ENCODE results near the gene DLEC1. TPM values are rescaled to one million over a fixed set of nuclear protein-coding genes. Genes with fewer than 3 reads are reported as not detected.

DLEC1 gene
- polyA plus RNA-seq, 1 experiment, result 0.04 TPM

DNA sequence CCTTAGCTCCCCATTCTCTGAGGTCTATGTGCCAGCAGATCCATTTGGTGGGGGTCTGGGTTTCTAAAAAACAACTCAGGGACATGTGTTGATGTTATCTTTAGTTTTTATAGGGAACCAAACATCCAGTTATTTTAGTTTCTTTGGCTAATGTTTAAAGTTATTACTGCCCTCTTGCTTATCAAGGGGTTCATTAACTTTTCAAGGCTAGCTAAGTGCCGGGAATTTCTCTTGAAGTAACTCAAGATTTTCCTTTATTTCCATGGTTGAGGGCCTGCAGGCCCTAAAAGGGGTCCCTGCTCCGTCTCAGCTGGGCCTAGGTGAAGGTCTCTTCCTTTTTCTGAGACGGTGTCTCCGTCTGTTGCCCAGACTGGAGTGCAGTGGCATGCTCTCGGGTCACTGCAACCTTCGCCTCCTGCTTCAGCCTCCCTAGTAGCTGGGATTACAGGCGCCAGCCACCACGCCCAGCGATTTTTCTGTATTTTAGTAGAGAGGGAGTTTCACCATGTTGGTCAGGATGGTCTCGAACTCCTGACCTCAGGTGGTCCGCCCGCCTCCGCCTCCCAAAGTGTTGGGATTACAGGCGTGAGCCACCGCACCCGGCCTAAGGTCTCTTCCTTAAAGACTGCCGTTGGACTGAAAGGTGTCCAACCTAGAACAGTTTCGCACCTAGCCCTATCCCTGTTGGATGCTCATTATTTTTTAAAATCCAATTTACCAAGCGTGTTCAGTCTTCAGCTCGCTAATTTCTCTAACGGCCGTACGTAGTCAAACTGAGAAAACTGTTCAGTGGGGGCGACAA lies 125.0 kb downstream of the DLEC1 start:
- DNase-seq (ENCODE audit: low read depth, low spot score), result no peak
- peak overlapping the region; percentile 89 for H3K27ac ChIP-seq (ENCODE audit: low read depth, low read length)
- ChIA-PET CTCF (interaction anchor here (0.6 to 1.6 kb wide), 3 partner anchors 11 to 353 kb away, joined by 4 to 6 read pairs (median 5); partner anchors contain the start of gene XYLB), POLR2A (interaction anchor here (0.6 to 3.8 kb wide), 6 partner anchors 8 to 83 kb away, joined by 3 to 27 read pairs (median 4); partner anchors contain the start of gene ACAA1)
- H3K9me3 ChIP-seq (ENCODE audit: control insufficient read depth, insufficient read depth, low read length), result no peaks in the 10 kb centered on the region; the same call in 1 of the 2 replicates
- no peak for TF ChIP-seq CTCF (IDR thresholded peaks at IDR 0.05; ENCODE audit: low read depth, low read length)
- H3K27me3 ChIP-seq (ENCODE audit: control insufficient read depth, insufficient read depth, low read length), result no peaks in the 10 kb centered on the region
- peak overlapping the region; percentile 87 for H3K4me3 ChIP-seq (ENCODE audit: low read depth, low read length)

DNA sequence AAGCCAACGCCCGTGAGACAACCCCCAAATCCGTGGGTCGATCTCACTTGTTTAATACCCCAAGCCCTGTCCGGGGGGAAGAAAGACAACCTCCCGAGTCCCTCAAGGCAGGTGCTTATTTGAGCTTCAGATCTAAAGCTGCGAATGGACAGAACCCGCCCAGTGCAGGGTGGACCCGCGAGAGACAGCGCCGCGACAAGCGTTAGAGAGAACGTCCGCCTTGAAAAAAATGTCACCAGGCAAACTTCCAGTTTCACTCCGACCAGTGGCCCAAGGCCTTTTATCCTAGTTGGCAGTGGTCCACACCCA lies 125.6 kb downstream of the DLEC1 start:
- no peak for DNase-seq (ENCODE audit: low read depth, low spot score)
- CTCF ChIA-PET, result interaction anchor here (0.6 to 1.2 kb wide), 2 partner anchors 354 to 357 kb away, joined by 3 to 5 read pairs; no protein-coding TSS in a partner anchor
- POLR2A ChIA-PET, result interaction anchor here (0.6 to 3.8 kb wide), 7 partner anchors 9 to 135 kb away, joined by 3 to 27 read pairs (median 3); partner anchors contain the start of genes ACAA1 and PLCD1

GRCh38 chr3:38164952-38165721 lies 126.1 kb downstream of the DLEC1 start, which contains the start of gene OXSR1:
OXSR1 (plus strand) TSS chr3:38165537; CDS start chr3:38165877, 340 bp downstream.
- H3K27me3 ChIP-seq (ENCODE audit: control insufficient read depth, insufficient read depth, low read length), result no peaks in the 10 kb centered on the region
- CTCF ChIA-PET, result interaction anchor here (1.2 kb wide), 1 partner anchor 356 kb away, joined by 3 read pairs; no protein-coding TSS in a partner anchor
- no peaks in the 10 kb centered on the region; the same call in 1 of the 2 replicates for H3K9me3 ChIP-seq (ENCODE audit: control insufficient read depth, insufficient read depth, low read length)
- peak within 1 kb of the TSS; percentile 89 for H3K27ac ChIP-seq (ENCODE audit: low read depth, low read length)
- TF ChIP-seq CTCF (IDR thresholded peaks at IDR 0.05; ENCODE audit: low read depth, low read length), result 0 out of 2 replicates have a peak, but pooled peaks have one; percentile 2
- peak within 1 kb of the TSS; percentile 87 for H3K4me3 ChIP-seq (ENCODE audit: low read depth, low read length)
- peak; percentile 99 for DNase-seq (ENCODE audit: low read depth, low spot score)
- POLR2A ChIA-PET, result interaction anchor here (0.6 to 3.8 kb wide), 8 partner anchors 9 to 492 kb away, joined by 3 to 27 read pairs (median 3); partner anchors contain the start of genes ACAA1 and PLCD1

More for the DNA sequence above, 125.6 kb downstream of the DLEC1 start:
- peak overlapping the region; percentile 87 for H3K4me3 ChIP-seq (ENCODE audit: low read depth, low read length)
- H3K27ac ChIP-seq (ENCODE audit: low read depth, low read length), result peak overlapping the region; percentile 89
- no peak for TF ChIP-seq CTCF (IDR thresholded peaks at IDR 0.05; ENCODE audit: low read depth, low read length)
- no peaks in the 10 kb centered on the region for H3K27me3 ChIP-seq (ENCODE audit: control insufficient read depth, insufficient read depth, low read length)
- no peaks in the 10 kb centered on the region; the same call in 1 of the 2 replicates for H3K9me3 ChIP-seq (ENCODE audit: control insufficient read depth, insufficient read depth, low read length)

DNA sequence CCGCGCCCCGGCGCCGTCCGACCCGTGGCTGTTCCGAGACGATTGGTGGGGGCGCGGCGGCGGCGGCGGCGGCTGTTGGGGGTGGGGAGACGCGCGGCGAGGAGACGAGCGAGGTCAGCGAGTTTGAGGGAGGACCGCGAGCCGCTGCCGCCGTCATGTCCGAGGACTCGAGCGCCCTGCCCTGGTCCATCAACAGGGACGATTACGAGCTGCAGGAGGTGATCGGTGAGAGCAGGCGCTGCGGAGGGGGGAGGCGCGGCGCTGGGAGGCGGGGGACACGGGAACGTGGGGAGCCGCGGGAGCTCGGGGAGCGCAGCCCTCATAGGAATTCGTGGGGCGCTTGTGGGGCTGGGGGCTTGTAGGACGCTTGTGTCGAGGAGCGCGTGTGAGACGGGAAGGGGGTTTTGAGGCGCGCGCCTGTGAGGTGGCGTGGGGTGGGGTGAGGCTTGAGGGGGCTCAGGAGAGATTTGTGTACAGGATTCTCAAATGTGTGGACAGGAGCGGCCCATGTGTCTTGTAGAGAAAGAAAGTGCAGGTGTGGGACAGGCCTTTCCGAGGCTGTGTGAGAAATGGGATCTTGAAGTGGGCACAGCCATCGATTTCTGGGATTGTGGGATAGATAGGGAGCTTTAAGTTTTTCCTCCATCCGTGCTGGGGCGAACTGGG lies 126.8 kb downstream of the DLEC1 start:
- CTCF ChIA-PET, result interaction anchor here (1.2 kb wide), 1 partner anchor 355 kb away, joined by 3 read pairs; no protein-coding TSS in a partner anchor

More for the DNA sequence above, 126.8 kb downstream of the DLEC1 start:
- Histone ChIP-seq H3K4me3 (ENCODE audit: low read depth, low read length) (peak overlapping the region; percentile 87), H3K27ac (ENCODE audit: low read depth, low read length) (peak overlapping the region; percentile 89), H3K9me3 (ENCODE audit: control insufficient read depth, insufficient read depth, low read length) (no peaks in the 10 kb centered on the region; the same call in 1 of the 2 replicates), H3K27me3 (ENCODE audit: control insufficient read depth, insufficient read depth, low read length) (no peaks in the 10 kb centered on the region)
- no peak for TF ChIP-seq CTCF (IDR thresholded peaks at IDR 0.05; ENCODE audit: low read depth, low read length)
- POLR2A ChIA-PET, result interaction anchor here (1.1 to 3.8 kb wide), 3 partner anchors 24 to 492 kb away, joined by 3 to 27 read pairs (median 7); partner anchors contain the start of gene ACAA1
- no peak for DNase-seq (ENCODE audit: low read depth, low spot score)
